Cardiac fibroblast (primary cell): ENCODE data around the gene ANHX.

Source experiments
- DNase-seq, 2 donors: peaks; one replicate each; pipeline versions ENCODE4 v3.0.0 to v3.0.0-alpha.2; 2010; ENCODE audit warnings: low read depth in 2 of 2
- H3K4me3 ChIP-seq, 2 donors: replicated peaks in 1 of 2; 1 replicate in 1 of 2; 2 replicates in 1 of 2; pipeline ENCODE4 v1.5.1; 2011; ENCODE audit warnings: low read depth in 2 of 2, low read length in 2 of 2, mild to moderate bottlenecking in 2 of 2, moderate library complexity in 1 of 2
- TF ChIP-seq, protein P1 (sequence below): IDR thresholded peaks from one replicate; pipeline ENCODE4 v1.5.1; 2011; ENCODE audit warnings: low read depth, mild to moderate bottlenecking, low read length, inconsistent platforms

The ANHX gene

DNA sequence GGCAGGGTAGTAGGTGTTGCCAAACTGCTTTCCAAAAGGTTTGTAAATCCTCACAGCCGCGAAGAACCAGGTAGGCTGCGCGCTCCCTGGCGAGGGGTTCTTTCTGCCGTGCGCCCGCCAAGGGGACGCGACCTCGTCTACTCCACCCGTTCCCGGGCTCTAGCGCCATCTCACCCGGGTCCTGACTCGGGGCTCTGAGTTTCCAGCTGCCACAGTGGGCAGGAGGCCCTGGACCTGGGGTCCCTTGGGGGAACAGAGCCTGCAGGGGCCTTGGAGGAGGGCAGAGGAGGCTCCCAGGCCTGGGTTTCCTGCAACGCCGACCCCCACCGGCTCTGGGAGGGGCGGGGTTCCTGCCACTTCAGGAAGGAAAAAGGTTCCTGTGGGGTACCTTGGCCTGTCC is 706 bp downstream of the ANHX start:
- DNase-seq: no peak
- TF ChIP-seq, protein P1, sequence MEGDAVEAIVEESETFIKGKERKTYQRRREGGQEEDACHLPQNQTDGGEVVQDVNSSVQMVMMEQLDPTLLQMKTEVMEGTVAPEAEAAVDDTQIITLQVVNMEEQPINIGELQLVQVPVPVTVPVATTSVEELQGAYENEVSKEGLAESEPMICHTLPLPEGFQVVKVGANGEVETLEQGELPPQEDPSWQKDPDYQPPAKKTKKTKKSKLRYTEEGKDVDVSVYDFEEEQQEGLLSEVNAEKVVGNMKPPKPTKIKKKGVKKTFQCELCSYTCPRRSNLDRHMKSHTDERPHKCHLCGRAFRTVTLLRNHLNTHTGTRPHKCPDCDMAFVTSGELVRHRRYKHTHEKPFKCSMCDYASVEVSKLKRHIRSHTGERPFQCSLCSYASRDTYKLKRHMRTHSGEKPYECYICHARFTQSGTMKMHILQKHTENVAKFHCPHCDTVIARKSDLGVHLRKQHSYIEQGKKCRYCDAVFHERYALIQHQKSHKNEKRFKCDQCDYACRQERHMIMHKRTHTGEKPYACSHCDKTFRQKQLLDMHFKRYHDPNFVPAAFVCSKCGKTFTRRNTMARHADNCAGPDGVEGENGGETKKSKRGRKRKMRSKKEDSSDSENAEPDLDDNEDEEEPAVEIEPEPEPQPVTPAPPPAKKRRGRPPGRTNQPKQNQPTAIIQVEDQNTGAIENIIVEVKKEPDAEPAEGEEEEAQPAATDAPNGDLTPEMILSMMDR: no peak
- H3K4me3 ChIP-seq: no peak overlapping the region

DNA sequence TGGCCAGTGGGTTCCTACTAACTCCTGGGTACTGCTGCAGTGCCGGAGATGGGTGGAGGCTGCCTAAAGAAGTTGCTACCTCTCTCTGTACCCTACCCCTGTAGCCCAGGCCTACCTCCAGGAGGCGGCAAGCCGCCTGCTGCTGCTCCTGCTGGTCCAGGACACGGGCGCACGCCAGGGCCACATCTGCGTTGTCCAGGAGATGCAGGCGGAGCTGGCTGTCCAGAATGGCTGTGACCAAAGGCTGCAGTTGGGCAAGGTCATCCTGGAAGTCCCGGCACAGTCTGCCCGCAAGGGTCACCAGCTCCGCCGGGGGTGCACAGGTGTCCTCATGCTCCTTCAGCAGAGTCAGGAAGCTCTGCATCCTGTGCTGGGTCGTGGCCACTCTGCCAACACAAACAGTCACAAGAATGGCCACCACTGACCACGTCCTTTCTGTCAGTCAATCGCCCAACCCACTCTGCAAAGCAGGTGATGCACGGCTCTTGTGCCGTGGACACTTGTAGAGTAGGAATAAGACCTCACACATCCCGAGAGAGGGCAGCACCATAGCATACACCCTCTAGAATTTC is 1.6 kb downstream of the ANHX start:
- no peak overlapping the region for H3K4me3 ChIP-seq
- DNase-seq: no peak
- TF ChIP-seq, protein P1: no peak

DNA sequence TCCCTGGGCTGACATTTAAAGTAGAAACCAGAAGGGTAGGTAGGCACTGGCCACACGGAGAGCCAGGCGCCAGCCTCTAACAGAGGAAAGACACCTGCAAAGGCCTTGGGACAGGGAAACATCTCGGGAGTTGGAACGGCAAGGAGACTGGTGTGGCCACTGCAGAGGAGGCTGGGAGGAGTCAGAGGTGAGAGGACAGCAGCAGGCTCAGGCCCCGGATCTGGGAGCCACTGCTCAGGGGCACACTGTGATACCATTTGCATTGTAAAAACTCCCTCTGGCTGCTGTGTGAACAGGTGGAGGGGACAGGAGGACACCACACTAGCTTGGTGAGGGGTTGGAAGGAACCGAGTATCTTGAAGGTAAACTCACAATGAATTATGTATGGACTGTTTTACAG is 2.7 kb downstream of the ANHX start:
- TF ChIP-seq, protein P1: no peak
- no peak for DNase-seq
- no peak overlapping the region for H3K4me3 ChIP-seq

DNA sequence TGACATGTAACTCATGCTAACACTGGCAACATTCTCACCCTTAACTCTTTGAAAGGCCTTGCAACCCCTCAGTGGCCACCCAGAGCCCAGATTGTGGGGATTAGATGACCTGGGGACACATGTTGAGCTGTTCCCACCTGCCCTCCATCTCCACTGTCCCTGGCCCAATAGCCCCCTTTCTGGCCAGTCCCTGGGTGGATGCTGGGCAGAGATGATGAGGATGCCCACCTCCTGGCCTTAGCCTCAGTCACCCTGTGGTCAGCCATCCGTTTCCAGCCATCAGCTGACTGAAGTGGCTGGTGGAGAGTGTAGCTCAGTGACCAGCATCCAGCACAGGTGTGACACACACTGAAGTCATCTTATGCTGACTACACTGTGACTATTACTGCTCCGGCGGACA is 4.7 kb downstream of the ANHX start:
- no peak for DNase-seq
- TF ChIP-seq, protein P1: no peak
- no peak overlapping the region for H3K4me3 ChIP-seq

DNA sequence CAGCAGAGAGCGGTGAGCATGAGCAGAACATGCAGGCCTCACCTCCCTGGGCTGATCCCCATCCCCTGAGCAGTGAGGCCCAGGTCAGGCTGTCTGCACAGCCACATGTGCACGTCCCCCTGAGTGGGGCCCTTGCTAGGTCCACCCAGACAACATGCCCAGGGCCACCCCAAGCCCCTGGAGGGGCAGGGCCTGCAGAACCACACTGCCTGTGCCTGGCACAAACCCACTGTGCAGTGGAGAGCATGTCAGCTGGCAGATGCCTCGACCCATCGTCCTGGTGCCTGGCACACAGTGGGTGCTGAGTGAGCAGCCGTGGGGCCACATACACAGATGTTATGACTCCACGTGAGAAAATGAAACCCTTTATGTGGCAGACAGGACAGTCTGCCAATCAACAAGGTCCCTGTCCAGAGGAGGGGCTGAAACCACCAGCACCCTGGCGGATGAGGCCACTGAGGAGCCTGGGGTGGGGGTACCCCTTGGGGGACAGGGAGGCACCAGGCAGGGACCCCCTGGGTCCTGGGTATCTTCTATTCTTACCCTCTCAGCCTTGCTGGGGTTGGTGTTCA is 8.3 kb downstream of the ANHX start:
- TF ChIP-seq, protein P1: no peak
- DNase-seq: no peak
- no peak overlapping the region for H3K4me3 ChIP-seq

DNA sequence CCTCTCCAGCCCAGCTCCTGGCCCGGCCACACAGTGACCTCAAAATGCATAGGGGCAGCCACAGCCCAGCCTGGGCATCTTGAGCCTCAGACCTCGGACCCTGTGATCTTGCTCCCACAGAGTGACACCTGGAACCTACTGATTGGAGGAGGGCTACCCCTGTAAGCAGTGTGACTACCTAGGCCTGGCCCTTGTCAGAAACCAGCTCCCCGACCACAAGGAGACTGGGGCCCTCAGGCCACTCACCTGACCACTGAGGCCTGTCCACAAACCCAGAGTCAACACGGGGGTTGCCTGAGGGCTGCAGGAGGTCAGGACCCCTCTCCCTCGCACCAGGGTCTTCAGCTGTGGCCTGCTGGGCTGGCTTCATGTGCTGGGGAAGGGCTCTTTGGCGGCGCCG is 9.0 kb downstream of the ANHX start:
- no peak for DNase-seq
- no peak overlapping the region for H3K4me3 ChIP-seq
- TF ChIP-seq, protein P1: no peak

DNA sequence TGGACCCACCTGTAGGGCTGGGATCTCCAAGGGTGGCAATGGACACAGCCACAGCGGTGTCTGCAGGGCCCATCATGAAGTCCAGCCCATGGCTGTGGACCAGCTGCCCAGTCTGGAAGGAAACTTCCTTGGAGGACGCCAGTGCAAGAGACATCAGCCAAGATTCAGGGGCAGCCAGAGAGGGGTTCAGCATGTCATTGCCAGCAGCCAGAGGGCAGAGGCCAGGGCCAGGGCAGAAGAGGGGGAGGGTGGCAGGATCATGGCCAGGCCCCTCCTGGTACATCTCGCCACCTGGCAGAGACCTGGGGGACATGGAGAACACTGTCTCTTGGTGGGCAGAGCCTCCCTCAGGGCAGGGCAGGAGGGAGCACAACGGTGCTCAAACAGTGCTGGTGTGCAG is 10.2 kb downstream of the ANHX start:
- TF ChIP-seq, protein P1: no peak
- H3K4me3 ChIP-seq: no peak overlapping the region
- DNase-seq: no peak
